HepG2 (cell line): ENCODE results near the gene COMMD4.

Source experiments
- FOXM1 ChIP-seq: sonication (generic); formaldehyde crosslinking; IDR thresholded peaks from 2 replicates; pipeline ENCODE4 v1.5.0; 2020; ENCODE audit warnings: missing genetic modification reagents
- MEF2D ChIP-seq: sonication (generic); formaldehyde crosslinking; IDR thresholded peaks from 2 replicates; pipeline ENCODE4 v1.5.1; 2020; ENCODE audit warnings: mild to moderate bottlenecking, missing genetic modification reagents
- POLR2A ChIP-seq, 2 experiments: IDR thresholded peaks; 2 replicates each; pipeline ENCODE4 v1.6.1; 2011; ENCODE audit warnings: low read depth in 2 of 2, low read length in 2 of 2, mild to moderate bottlenecking in 1 of 2, moderate library complexity in 1 of 2; ENCODE audit not compliant: insufficient read depth in 1 of 2
- REST ChIP-seq, 2 experiments: IDR thresholded peaks; 2 replicates each; pipeline ENCODE4 v1.6.1; 2011 to 2012; ENCODE audit warnings: low read length in 2 of 2, borderline replicate concordance in 1 of 2, low read depth in 1 of 2, mild to moderate bottlenecking in 1 of 2, moderate library complexity in 1 of 2
- ZBTB44 ChIP-seq: sonication (generic); formaldehyde crosslinking; IDR thresholded peaks from 2 replicates; pipeline ENCODE4 v1.4.0; 2020; ENCODE audit warnings: missing genetic modification reagents
- ZMYM2 ChIP-seq: sonication (generic); formaldehyde crosslinking; IDR thresholded peaks from 2 replicates; pipeline ENCODE4 v1.8.0; 2022; ENCODE audit warnings: mild to moderate bottlenecking, missing genetic modification reagents
- ZNF234 ChIP-seq: sonication (generic); formaldehyde crosslinking; conservative IDR thresholded peaks from 2 replicates; pipeline ENCODE4 v1.5.1; 2020; ENCODE audit warnings: mild to moderate bottlenecking, missing genetic modification reagents

GRCh38 chr15:75368689-75369239, 32.9 kb downstream of the COMMD4 start:
- TF ChIP-seq FOXM1 (CRISPR knock-in tag) (no peak), POLR2A (IDR thresholded peaks at IDR 0.05; ENCODE audit: insufficient read depth in 1 of 2, low read depth in 2 of 2, low read length in 2 of 2) (no peak), MEF2D (CRISPR knock-in tag) (no peak), ZBTB44 (no peak), ZMYM2 (CRISPR knock-in tag) (no peak), ZNF234 (CRISPR knock-in tag) (no peak), REST (IDR thresholded peaks at IDR 0.05; ENCODE audit: borderline replicate concordance in 1 of 2, low read depth in 1 of 2, low read length in 2 of 2) (no peak)
